Anterior cingulate cortex (tissue), 58 donors: ENCODE results near the gene USP9X.
"Not testable (repeated sequence)": the region's sequence is repeated elsewhere in the genome, so short reads cannot be mapped to it uniquely, and the experiment has no call there.

Experiments used
- DNase-seq, 58 donors: peaks; one replicate each; lab custom pipeline; 2025; lab: John Stamatoyannopoulos, UW

USP9X gene

DNA sequence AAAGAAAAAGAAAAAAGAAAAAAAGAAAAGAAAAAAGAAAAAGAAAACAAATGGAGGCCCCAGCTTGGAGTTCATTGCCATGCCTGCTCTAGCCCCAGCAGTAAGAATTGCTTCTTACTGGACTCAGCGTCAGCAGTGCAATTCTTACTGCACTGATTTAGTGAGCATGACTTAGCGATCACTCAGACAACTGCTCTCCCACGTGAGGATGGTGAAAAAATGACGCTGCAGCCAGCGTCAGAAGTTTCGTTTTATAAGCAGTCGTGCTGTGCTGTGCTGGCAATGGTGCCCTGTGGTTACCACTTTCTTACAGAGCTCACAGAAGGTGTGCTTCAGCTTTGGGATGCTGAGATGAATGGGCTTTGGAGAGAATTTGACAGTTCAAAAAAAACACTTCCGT, 180.4 kb downstream of the USP9X start:
- peak in 35 of 58 donors; percentile 0 to 42 (median 5) for DNase-seq

DNA sequence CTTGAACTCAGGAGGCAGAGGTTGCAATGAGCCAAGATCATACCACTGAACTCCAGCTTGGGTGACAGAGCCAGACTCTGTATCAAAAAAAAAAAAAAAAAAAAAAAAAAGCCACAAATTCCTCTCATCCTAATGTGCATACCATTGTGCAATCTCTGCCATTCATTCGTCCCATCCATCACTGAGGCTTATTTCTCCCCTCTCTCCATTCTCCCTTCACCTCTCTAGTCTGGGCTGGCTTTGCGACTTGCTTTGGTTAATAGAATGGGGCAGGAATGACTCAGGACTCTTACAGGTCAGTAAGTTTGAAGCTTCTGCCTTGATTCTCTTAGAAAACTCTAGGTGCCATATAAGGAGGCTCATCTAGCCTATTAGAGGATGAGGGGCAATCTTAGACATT, 188.4 kb downstream of the USP9X start:
- no peak for DNase-seq

GRCh38 chrX:41275661-41276609, 190.7 kb downstream of the USP9X start:
- peak in 56 of 58 donors; percentile 1 to 67 (median 36) for DNase-seq

DNA sequence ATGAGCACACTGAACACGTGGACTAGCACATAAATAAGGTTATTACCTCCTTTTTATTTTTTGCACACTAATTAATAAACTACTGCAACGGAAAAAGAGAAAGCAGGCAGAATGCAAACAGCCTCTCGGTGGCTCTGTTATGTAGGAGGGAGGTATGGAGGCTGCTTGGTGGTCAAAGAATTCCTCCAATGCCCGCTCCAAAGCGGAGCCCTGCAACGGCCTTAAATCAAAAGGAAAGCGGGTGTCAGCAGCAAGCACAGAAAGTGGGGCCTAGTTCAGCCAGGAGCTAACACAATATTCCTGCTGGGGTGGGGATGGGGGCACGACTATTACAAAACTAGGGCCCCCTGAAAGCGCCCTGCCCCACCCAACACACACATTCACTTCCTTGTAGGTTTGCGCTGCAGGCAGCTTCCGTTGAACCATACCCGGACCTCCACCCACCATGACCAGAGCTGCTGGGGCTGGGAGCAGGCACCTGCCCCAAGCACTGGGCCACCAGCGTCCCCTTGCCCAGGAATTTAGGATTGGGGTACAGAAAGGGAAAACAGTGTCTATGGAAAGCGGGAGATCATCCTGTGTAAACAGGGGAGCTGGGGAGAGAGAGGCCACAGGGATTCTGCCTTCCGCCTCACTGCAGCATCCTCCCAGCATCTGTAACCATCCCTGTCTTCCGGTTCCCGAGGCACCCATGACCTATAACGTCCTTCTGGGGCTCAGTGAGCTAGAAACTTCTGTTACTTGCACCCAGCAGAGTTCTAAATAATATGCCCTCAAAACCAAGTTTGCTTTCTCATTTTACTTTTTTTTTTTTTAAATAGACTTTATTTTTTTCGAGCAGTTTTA, 191.6 kb downstream of the USP9X start:
- peak in 1 of 58 donors; percentile 8 for DNase-seq

GRCh38 chrX:41282307-41282706, 197.1 kb downstream of the USP9X start:
- not testable (repeated sequence) for DNase-seq

DNA sequence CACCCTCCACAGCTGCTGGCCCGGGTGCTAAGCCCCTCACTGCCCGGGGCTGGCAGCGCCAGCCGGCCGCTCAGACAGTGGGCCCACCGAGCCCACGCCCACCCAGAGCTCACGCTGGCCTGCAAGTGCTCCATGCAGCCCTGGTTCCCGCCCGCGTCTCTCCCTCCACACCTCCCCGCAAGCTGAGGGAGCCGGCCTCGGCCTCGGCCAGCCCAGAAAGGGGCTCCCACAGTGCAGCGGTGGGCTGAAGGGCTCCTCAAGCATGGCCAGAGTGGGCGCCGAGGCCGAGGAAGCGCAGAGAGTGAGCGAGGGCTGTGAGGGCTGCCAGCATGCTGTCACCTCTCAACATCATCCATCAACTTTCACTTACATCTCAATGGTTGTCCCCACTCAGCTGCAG, 200.7 kb downstream of the USP9X start:
- DNase-seq, result not testable (repeated sequence)
